GM19193 (cell line): ENCODE results near the gene HDAC4.

Experiments used
- POLR2A ChIP-seq: IDR thresholded peaks from 4 replicates; pipeline ENCODE4 v1.6.1; 2011; ENCODE audit not compliant: insufficient read depth, insufficient read length; ENCODE audit errors: extremely low read depth

HDAC4 gene

GRCh38 chr2:239203443-239204135 lies 197.2 kb downstream of the HDAC4 start:
- no peak for TF ChIP-seq POLR2A

- no peak for TF ChIP-seq POLR2A
Measured at GRCh38 chr2:239202836-239203235, 198.0 kb downstream of the HDAC4 start.

- no peak for TF ChIP-seq POLR2A
Measured at GRCh38 chr2:239202343-239202742, 198.5 kb downstream of the HDAC4 start.

- TF ChIP-seq POLR2A = no peak
Measured at GRCh38 chr2:239201884-239202283, 198.9 kb downstream of the HDAC4 start.

- no peak for TF ChIP-seq POLR2A
Measured at GRCh38 chr2:239201531-239201876, 199.3 kb downstream of the HDAC4 start.

- no peak for TF ChIP-seq POLR2A
Measured at GRCh38 chr2:239200646-239201530, 199.9 kb downstream of the HDAC4 start.

GRCh38 chr2:239199041-239199768 lies 201.6 kb downstream of the HDAC4 start:
- TF ChIP-seq POLR2A = no peak

- TF ChIP-seq POLR2A = no peak
Measured at GRCh38 chr2:239198221-239198620, 202.6 kb downstream of the HDAC4 start.

- TF ChIP-seq POLR2A = no peak
Measured at GRCh38 chr2:239197146-239197545, 203.7 kb downstream of the HDAC4 start.

GRCh38 chr2:239196474-239197021 lies 204.3 kb downstream of the HDAC4 start:
- TF ChIP-seq POLR2A = no peak

- TF ChIP-seq POLR2A = no peak
Measured at GRCh38 chr2:239195992-239196391, 204.8 kb downstream of the HDAC4 start.

GRCh38 chr2:239195318-239195871 lies 205.4 kb downstream of the HDAC4 start:
- TF ChIP-seq POLR2A = no peak

GRCh38 chr2:239194731-239195317 lies 206.0 kb downstream of the HDAC4 start:
- no peak for TF ChIP-seq POLR2A

GRCh38 chr2:239193925-239194677 lies 206.7 kb downstream of the HDAC4 start:
- no peak for TF ChIP-seq POLR2A
